KMS-11 (cell line): ENCODE measurements around the gene MPHOSPH8.

Source experiments
- H2AFZ ChIP-seq: fragments of 200-600 bp; sonication (generic); 2 replicates; pipeline ENCODE4 v1.6.1; 2016; ENCODE audit warnings: antibody characterized with exemption, mixed run types, low read depth
- H3K27ac ChIP-seq: fragments of 200-600 bp; sonication (generic); 2 replicates; pipeline ENCODE4 v1.6.1; 2016; ENCODE audit warnings: mild to moderate bottlenecking, mixed run types
- H3K27me3 ChIP-seq: fragments of 200-600 bp; sonication (generic); 2 replicates; pipeline ENCODE4 v1.6.1; 2017; ENCODE audit warnings: mild to moderate bottlenecking, low read depth, mixed run types, moderate library complexity; ENCODE audit not compliant: insufficient read depth
- H3K36me3 ChIP-seq: fragments of 200-600 bp; sonication (generic); 2 replicates; pipeline ENCODE4 v1.6.1; 2017; ENCODE audit warnings: mild to moderate bottlenecking, mixed run types; ENCODE audit not compliant: insufficient read depth
- H3K4me1 ChIP-seq: fragments of 200-600 bp; sonication (generic); 2 replicates; pipeline ENCODE4 v1.6.1; 2016; ENCODE audit warnings: mild to moderate bottlenecking, low read depth, mixed run types; ENCODE audit not compliant: poor library complexity, severe bottlenecking
- H3K4me2 ChIP-seq: fragments of 200-600 bp; sonication (generic); 2 replicates; pipeline ENCODE4 v1.7.0; 2016; ENCODE audit warnings: mild to moderate bottlenecking, mixed run types
- H3K4me3 ChIP-seq: fragments of 200-600 bp; sonication (generic); IDR thresholded peaks from 2 replicates; pipeline ENCODE4 v1.6.1; 2017; ENCODE audit warnings: low read depth, low read length, mixed read lengths; ENCODE audit not compliant: insufficient read depth
- H3K79me2 ChIP-seq: fragments of 200-600 bp; sonication (generic); 2 replicates; pipeline ENCODE4 v1.6.1; 2016; ENCODE audit warnings: low read depth, mixed run types; ENCODE audit not compliant: insufficient read depth
- H3K9ac ChIP-seq: fragments of 200-600 bp; sonication (generic); 2 replicates; pipeline ENCODE4 v1.6.1; 2016; ENCODE audit warnings: mild to moderate bottlenecking, mixed run types
- H4K20me1 ChIP-seq: fragments of 200-600 bp; sonication (generic); 2 replicates; pipeline ENCODE4 v1.6.1; 2016; ENCODE audit warnings: mild to moderate bottlenecking, mixed run types; ENCODE audit not compliant: insufficient read depth
- TF ChIP-seq, protein P1 (sequence below): fragments of 200-600 bp; sonication (generic); conservative IDR thresholded peaks from 2 replicates; pipeline ENCODE4 v1.6.1; 2017; ENCODE audit warnings: low read depth, mild to moderate bottlenecking, antibody characterized with exemption, low read length, moderate library complexity, mixed read lengths

MPHOSPH8 gene

DNA sequence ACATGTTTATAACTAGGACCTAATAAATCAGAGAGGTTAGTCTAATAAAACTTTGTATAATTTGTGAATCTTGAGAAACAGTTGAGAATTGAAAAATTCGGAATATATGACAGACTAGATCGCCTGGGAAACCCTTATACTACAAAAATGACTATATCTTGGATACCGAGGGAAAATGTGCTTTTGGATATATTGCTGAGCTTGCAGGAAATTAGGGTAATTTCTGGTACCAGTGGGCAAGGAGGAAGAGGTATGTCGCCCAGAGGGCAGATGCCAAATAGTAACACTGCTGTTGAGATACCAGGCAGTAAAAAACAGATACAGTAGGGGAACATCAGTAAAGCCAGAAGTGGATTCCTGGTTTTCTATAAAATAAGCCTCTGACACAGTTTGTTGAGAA lies 17.3 kb downstream of the MPHOSPH8 start:
- H3K9ac ChIP-seq = no peak overlapping the region
- no peaks in the 10 kb centered on the region for H3K79me2 ChIP-seq
- H3K4me3 ChIP-seq = no peak overlapping the region
- H3K4me2 ChIP-seq = no peak overlapping the region
- no peak overlapping the region for H3K27ac ChIP-seq
- no peak overlapping the region for H2AFZ ChIP-seq
- H3K27me3 ChIP-seq = no peaks in the 10 kb centered on the region
- no peaks in the 10 kb centered on the region for H4K20me1 ChIP-seq
- no peaks in the 10 kb centered on the region for H3K36me3 ChIP-seq
- TF ChIP-seq, protein P1, sequence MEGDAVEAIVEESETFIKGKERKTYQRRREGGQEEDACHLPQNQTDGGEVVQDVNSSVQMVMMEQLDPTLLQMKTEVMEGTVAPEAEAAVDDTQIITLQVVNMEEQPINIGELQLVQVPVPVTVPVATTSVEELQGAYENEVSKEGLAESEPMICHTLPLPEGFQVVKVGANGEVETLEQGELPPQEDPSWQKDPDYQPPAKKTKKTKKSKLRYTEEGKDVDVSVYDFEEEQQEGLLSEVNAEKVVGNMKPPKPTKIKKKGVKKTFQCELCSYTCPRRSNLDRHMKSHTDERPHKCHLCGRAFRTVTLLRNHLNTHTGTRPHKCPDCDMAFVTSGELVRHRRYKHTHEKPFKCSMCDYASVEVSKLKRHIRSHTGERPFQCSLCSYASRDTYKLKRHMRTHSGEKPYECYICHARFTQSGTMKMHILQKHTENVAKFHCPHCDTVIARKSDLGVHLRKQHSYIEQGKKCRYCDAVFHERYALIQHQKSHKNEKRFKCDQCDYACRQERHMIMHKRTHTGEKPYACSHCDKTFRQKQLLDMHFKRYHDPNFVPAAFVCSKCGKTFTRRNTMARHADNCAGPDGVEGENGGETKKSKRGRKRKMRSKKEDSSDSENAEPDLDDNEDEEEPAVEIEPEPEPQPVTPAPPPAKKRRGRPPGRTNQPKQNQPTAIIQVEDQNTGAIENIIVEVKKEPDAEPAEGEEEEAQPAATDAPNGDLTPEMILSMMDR = no peak
- no peaks in the 10 kb centered on the region for H3K4me1 ChIP-seq

DNA sequence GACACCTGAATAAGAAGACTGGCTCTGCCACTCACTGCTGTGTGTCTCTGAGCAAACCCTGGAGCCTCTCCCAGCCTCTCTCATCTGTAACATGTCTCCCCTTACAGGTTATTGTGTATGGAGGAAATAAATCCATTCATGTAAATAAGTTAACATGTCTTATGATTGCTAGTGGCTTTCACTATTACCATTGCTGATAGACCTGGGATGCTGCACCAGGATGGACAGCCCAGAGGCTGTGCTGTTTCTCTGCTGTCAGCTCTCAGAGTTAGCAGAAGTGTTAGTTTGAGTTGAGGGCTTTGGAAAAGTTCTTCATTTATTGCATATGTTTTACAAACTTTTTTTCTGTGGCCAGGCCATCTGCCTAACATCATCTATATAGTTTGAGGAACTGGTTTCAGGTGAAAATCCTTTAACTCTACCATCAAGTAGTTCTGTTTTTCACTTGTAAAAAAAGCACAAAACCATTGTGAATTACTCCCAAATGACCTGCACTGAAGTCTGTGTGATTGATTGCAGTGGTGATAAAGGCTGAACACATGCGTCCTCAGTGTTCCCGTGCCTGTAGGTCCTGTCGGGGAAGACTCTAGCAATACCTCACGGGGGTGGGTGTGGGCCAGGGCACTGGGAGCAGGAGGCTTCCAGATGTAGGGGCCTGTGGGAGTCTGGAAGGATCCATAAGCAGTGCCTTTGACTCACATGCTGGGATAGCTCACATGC lies 24.6 kb downstream of the MPHOSPH8 start:
- Histone ChIP-seq H3K27ac (peak overlapping the region; percentile 32; the same call in 1 of the 2 replicates), H3K4me1 (peaks cover 20% of the 10 kb centered on the region), H3K36me3 (no peaks in the 10 kb centered on the region), H3K9ac (no peak overlapping the region), H2AFZ (no peak overlapping the region), H3K27me3 (no peaks in the 10 kb centered on the region), H3K4me3 (no peak overlapping the region), H3K4me2 (peak overlapping the region; percentile 11; the same call in 1 of the 2 replicates), H4K20me1 (no peaks in the 10 kb centered on the region), H3K79me2 (no peaks in the 10 kb centered on the region)
- TF ChIP-seq, protein P1 = no peak

DNA sequence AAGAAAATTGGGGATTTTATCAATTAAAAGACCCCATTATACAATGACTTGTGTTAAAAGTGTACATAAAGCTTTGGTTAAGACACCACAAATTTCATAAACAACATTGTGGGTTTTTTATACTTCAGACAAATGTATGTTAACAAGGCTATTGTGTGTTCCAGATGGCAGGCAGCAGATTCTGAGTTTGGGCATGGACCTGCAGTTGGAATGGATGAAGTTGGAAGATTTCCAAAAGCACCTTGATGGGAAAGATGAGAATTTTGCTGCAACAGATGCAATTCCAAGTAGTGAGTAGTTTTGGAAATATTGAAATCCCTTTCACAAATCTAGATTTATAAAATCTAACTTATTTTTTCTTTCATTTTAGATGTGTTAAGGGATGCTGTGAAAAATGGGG lies 25.4 kb downstream of the MPHOSPH8 start:
- H3K79me2 ChIP-seq = no peaks in the 10 kb centered on the region
- no peak overlapping the region for H3K4me3 ChIP-seq
- H3K27ac ChIP-seq = no peak overlapping the region; the same call in 1 of the 2 replicates
- no peak overlapping the region for H3K9ac ChIP-seq
- no peaks in the 10 kb centered on the region for H4K20me1 ChIP-seq
- no peak overlapping the region for H2AFZ ChIP-seq
- TF ChIP-seq, protein P1 = no peak
- H3K4me2 ChIP-seq = no peak overlapping the region
- H3K27me3 ChIP-seq = no peaks in the 10 kb centered on the region
- H3K36me3 ChIP-seq = no peaks in the 10 kb centered on the region
- peaks cover 20% of the 10 kb centered on the region for H3K4me1 ChIP-seq

DNA sequence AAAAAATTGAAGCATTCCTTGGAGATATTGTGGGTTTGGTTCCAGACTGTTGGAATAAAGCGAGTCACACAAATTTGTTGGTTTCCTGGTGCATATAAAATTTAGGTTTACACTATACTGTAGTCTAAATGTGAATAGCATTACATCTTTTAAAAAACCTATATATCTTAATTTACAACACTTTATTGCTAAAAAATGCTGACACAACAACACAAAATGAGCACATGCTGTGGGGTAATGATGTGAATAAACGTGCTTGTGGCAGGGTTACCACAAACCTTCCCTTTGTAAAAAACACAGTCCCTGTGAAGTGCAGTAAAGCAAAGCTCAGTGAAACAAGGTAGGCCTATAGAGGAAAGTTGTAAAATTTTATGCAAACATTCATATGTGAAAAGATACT lies 27.7 kb downstream of the MPHOSPH8 start:
- no peak overlapping the region for H2AFZ ChIP-seq
- H3K9ac ChIP-seq = no peak overlapping the region
- H3K4me3 ChIP-seq = no peak overlapping the region
- H3K79me2 ChIP-seq = no peaks in the 10 kb centered on the region
- no peak overlapping the region for H3K4me2 ChIP-seq
- H3K27me3 ChIP-seq = no peaks in the 10 kb centered on the region
- no peak overlapping the region for H3K27ac ChIP-seq
- peaks cover 20% of the 10 kb centered on the region for H3K4me1 ChIP-seq
- no peaks in the 10 kb centered on the region for H4K20me1 ChIP-seq
- H3K36me3 ChIP-seq = no peaks in the 10 kb centered on the region
- TF ChIP-seq, protein P1 = no peak
